Coronary artery (tissue), 2 donors: Measurements from ENCODE around the gene TRIML1.

Source experiments
- DNase-seq: peaks from one replicate; pipeline ENCODE4 v3.0.0-alpha.2; 2017; ENCODE audit warnings: low spot score
- H3K27ac ChIP-seq, 2 donors: fragments of 200-600 bp; sonication (generic); one replicate each; pipeline ENCODE4 v1.5.1; 2016 to 2019
- H3K4me3 ChIP-seq: fragments of 200-600 bp; sonication (generic); 2 replicates; pipeline ENCODE4 v1.5.1; 2016; ENCODE audit warnings: mild to moderate bottlenecking, moderate library complexity
- CTCF ChIP-seq: fragments of 200-600 bp; sonication (generic); IDR thresholded peaks from one replicate; pipeline ENCODE4 v1.5.1; 2019; ENCODE audit warnings: antibody characterized with exemption

The TRIML1 gene

GRCh38 chr4:188110741-188111471 is 28.3 kb upstream of the TRIML1 start:
- no peak for DNase-seq
- no peak for TF ChIP-seq CTCF
- Histone ChIP-seq H3K4me3 (no peak overlapping the region), H3K27ac (no peak overlapping the region)

- Histone ChIP-seq H3K4me3 (no peak overlapping the region), H3K27ac (no peak overlapping the region)
- DNase-seq, result no peak
- TF ChIP-seq CTCF, result no peak
Observed at GRCh38 chr4:188111955-188112354, 27.3 kb upstream of the TRIML1 start.

GRCh38 chr4:188113156-188113555 is 26.1 kb upstream of the TRIML1 start:
- DNase-seq, result no peak
- Histone ChIP-seq H3K27ac (no peak overlapping the region), H3K4me3 (no peak overlapping the region)
- TF ChIP-seq CTCF, result no peak

GRCh38 chr4:188117631-188118324 is 21.5 kb upstream of the TRIML1 start:
- Histone ChIP-seq H3K27ac (no peak overlapping the region), H3K4me3 (no peak overlapping the region)
- TF ChIP-seq CTCF, result no peak
- no peak for DNase-seq

GRCh38 chr4:188121530-188121929 is 17.7 kb upstream of the TRIML1 start:
- DNase-seq, result no peak
- Histone ChIP-seq H3K4me3 (no peak overlapping the region), H3K27ac (no peak overlapping the region)
- no peak for TF ChIP-seq CTCF

GRCh38 chr4:188127214-188127874 is 11.9 kb upstream of the TRIML1 start:
- DNase-seq, result no peak
- Histone ChIP-seq H3K27ac (no peak overlapping the region), H3K4me3 (no peak overlapping the region)
- no peak for TF ChIP-seq CTCF
